NCI-H2196 treated with DMSO at 0.1 percent for 48 hours (cell line): ENCODE results near the gene FCGR3B.
"Not testable (repeated sequence)": the region's sequence is repeated elsewhere in the genome, so short reads cannot be mapped to it uniquely, and the experiment has no call there.

Source experiments
- DNase-seq: peaks from one replicate; lab custom pipeline; 2025; ENCODE audit not compliant: unreplicated experiment; lab: John Stamatoyannopoulos, UW

FCGR3B gene

DNA sequence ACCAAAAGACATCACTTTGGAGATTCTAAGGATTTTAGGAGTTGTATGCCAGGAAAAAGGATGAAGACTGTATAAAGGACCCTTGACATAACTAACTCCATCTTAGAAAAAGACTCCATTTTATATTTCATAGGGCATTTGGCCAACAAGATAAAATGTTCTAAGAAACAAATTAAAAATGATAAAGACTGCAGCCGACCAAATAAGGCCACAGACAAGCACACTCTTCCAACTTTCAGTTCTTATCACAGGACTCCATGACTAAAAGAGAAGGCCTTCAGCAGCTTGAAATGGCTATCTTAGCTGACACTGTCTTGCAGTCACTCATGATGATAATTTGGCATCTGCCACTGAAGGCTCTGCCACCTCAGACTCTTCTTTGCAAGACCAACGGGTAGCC is 8.2 kb upstream of the FCGR3B start:
- DNase-seq = not testable (repeated sequence)

DNA sequence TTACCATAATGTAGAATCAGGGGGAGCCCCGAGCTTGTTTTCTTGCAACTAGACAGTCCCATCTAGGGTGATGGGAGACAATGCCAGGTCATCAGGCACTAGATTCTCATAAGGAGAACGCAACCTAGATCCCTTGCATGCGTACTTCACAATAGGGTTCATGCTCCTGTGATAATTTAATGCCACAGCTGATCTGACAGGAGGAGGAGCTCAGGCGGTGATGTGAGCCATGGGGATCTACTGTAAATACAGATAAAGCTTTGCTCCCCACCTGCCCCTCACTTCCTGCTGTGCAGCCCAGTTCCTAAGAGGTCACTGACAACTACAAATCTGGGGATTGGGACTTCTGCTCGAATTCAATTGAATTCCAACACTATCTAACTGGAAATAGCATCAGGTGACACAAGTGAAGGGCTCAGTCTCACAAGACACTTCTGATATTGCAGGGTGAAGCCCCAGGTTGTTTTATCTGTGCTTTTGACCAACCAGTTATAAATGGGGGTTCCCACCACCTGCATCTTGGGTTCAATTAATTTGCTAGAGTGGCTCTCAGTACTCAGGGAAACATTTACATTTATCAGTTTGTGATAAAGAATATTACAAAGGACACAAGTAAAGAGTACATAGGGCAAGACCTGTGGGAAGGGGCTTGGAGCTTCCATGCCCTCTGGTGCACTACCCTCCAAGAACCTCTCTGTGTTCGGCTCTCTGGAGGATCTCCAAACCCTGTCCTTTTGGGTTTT is 7.4 kb upstream of the FCGR3B start:
- DNase-seq = not testable (repeated sequence)

DNA sequence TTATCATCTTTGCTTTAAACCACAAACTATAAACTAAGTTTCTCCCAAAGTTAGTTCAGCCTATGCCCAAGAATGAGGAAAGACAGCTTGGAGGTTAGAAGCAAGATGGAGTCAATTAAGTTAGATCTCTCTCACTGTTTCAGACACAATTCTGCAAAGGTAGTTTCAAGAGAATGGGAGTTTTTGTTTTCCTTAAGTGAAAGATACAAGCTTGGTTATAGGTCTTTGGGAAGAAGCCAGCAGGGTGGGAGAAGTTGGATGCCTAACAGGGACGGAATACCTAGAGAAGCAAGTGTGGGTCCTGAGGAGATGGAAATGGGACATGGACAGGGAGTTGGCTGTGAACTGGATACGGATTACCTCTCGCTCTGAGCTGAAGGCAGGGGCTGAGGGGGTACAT is 6.0 kb upstream of the FCGR3B start:
- not testable (repeated sequence) for DNase-seq

GRCh38 chr1:161636189-161636782 is 5.3 kb upstream of the FCGR3B start:
- not testable (repeated sequence) for DNase-seq

DNA sequence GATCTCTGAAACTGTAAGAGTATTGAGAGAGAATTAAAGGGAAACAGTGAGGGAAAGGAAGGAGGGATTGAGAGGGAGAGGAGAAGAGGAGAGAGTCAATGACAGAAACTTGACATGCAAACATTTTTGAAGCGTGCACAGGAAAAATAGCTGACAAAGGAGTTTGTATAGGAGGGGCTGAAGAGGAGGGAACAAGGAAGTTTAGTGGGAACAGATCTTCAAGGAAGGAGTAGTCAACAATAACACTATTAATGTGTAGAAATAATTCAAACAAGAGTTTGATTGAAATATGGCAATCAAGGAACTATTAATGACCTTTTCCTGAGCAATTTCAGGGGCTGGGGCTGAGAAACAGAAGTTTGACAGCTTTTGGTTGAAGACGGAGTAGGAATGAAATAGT is 4.0 kb upstream of the FCGR3B start:
- not testable (repeated sequence) for DNase-seq

DNA sequence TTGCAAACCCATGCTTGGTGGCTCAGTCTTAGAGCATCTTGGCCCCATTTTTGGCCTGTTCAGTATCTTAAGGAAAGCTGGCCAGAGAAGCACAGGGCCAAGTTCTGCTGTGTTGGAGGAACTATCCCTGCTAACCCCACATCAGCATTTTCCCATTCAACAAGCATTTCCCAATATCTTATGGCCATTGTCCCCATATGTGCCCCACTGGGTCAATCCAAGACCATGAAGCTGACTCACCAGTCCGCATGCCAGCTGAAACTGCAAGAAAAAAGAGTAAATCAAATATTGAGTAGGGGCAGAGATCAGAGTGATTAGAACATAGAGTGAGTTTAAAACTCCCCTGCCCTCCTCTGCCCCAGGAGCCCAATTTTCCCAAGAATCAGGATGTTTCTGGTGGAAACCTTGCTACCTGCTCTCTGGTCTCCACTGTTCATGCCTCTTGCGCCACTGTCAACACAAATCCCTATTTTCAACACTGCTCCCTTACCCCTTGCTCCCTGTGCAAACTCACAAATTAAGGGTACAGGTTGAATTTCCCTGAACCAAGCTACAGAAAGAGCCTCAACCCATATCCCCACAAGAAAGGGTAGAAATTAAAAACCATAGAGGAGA is 741 bp downstream of the FCGR3B start:
- DNase-seq = not testable (repeated sequence)

DNA sequence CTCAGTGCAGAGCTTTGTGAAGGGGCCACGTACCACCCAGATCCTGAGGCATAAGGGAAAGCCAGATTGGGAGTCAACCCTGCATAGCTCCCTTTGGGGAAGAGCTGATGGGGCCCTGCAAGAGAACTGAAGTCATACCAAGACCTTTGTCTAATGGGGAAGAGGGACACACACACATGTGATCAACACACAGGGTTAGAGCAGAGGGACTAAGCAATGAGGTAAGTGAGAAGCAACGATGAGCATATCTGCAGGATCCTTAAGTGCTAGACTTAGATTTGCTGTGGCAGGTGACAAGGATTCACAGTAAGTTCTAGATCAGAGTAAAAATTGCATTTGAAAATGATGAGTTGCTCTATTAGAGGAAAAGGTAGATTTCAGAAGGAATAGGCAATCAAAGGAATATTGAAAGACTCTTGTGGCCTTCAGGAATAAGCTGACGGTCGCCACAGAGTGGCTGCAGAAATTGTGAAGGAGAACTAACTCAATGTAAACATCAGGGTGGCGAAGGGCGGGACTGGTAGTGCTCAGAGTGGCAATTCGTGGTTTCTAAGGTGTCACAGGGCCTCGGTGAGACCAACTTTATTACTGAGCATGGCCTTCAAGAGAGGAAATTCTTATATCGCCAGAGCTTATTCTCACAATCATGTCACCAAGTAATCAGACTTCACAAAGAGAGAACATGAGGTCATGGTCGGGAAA is 4.4 kb downstream of the FCGR3B start:
- DNase-seq = not testable (repeated sequence)

- DNase-seq = not testable (repeated sequence)
Observed at GRCh38 chr1:161624605-161625004, 6.4 kb downstream of the FCGR3B start.

- DNase-seq = not testable (repeated sequence)
Observed at GRCh38 chr1:161623401-161624051, 7.5 kb downstream of the FCGR3B start.

GRCh38 chr1:161622054-161622453 is 8.9 kb downstream of the FCGR3B start:
- DNase-seq = not testable (repeated sequence)

GRCh38 chr1:161621181-161622000 is 9.6 kb downstream of the FCGR3B start:
- not testable (repeated sequence) for DNase-seq

- DNase-seq = not testable (repeated sequence)
Observed at GRCh38 chr1:161620399-161620798, 10.6 kb downstream of the FCGR3B start.

- DNase-seq = not testable (repeated sequence)
Observed at GRCh38 chr1:161618517-161618916, 12.5 kb downstream of the FCGR3B start.

- not testable (repeated sequence) for DNase-seq
Observed at GRCh38 chr1:161616417-161616816, 14.6 kb downstream of the FCGR3B start.

GRCh38 chr1:161613142-161613514 is 17.8 kb downstream of the FCGR3B start:
- not testable (repeated sequence) for DNase-seq

- not testable (repeated sequence) for DNase-seq
Observed at GRCh38 chr1:161612322-161613141, 18.4 kb downstream of the FCGR3B start.

- DNase-seq = not testable (repeated sequence)
Observed at GRCh38 chr1:161611866-161612321, 19.1 kb downstream of the FCGR3B start.

DNA sequence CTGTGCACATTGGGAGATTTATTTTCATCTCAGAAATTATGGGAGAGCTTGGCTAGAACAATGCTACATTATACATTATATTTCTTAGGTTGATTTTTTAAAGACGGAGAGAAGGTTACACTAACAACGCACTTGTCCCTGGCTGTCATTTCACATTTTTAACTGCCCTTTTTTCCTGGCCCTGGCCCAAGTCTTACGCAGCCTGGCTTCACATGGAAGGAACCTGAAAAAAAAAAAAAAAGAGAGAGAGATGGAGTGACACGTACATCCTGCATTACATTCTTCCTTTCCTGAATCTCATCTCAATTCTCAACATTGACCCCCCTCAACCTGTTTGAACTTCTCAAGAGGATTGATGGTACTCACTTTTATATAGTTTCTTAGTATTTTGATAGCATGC is 20.8 kb downstream of the FCGR3B start:
- DNase-seq = not testable (repeated sequence)
